SK-N-SH treated with all-trans-retinoic acid at 6 μM for 48 hours (cell line): ENCODE results near the gene MLYCD.

Experiments
- ARNTL ChIP-seq: fragments of 450-650 bp; formaldehyde crosslinking; IDR thresholded peaks from 2 replicates; pipeline ENCODE4 v1.5.0; 2020; ENCODE audit warnings: low read depth, mild to moderate bottlenecking, moderate library complexity, borderline replicate concordance
- CSRNP3 ChIP-seq: fragments of 250-450 bp; sonication (Bioruptor Pico); IDR thresholded peaks from 2 replicates; pipeline ENCODE4 v1.5.1; 2021; ENCODE audit warnings: mild to moderate bottlenecking, moderate library complexity
- TCF4 ChIP-seq: fragments of 250-450 bp; sonication (Bioruptor Pico); IDR thresholded peaks from 2 replicates; pipeline ENCODE4 v1.8.0; 2021; ENCODE audit warnings: mild to moderate bottlenecking, moderate library complexity, borderline replicate concordance
- ZFP30 ChIP-seq: fragments of 450-650 bp; formaldehyde crosslinking; IDR thresholded peaks from 2 replicates; pipeline ENCODE4 v1.5.0; 2022; ENCODE audit warnings: mild to moderate bottlenecking, moderate library complexity
- TF ChIP-seq, protein P1 (sequence below): fragments of 250-450 bp; sonication (Bioruptor Pico); IDR thresholded peaks from 2 replicates; pipeline ENCODE4 v1.5.1; 2020; ENCODE audit warnings: low read depth, mild to moderate bottlenecking, moderate library complexity

DNA sequence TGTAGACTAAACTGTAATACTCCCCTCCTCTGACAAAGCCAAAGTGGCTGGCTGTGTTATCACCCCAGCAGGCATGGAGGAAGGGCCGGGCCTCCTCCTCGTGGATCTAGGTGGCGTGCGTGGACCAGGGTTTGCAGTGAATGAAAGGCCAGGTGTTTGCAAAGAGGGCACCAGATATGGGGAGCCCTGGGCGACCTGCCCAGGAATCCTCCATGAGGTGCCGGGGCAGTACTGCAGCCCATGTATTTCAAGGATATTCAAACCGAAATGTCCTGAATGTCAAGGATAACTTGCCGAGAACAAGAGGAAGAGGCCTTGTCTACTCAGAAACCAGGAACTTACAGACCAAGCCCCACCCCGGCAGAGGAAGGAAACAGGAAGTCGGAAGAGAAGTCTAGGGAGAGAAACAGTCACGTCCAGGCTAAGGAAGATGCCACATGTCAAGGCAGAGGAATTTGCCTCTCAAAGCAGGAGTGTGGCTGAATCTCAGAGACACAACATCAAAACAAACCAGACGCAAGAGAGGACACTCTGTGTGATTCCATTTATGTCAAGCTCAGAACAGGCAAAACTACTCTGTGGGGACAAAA, 40.4 kb downstream of the MLYCD start:
- TF ChIP-seq, protein P1, sequence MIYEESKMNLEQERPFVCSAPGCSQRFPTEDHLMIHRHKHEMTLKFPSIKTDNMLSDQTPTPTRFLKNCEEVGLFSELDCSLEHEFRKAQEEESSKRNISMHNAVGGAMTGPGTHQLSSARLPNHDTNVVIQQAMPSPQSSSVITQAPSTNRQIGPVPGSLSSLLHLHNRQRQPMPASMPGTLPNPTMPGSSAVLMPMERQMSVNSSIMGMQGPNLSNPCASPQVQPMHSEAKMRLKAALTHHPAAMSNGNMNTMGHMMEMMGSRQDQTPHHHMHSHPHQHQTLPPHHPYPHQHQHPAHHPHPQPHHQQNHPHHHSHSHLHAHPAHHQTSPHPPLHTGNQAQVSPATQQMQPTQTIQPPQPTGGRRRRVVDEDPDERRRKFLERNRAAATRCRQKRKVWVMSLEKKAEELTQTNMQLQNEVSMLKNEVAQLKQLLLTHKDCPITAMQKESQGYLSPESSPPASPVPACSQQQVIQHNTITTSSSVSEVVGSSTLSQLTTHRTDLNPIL (CRISPR knock-in tag), result no peak
- TF ChIP-seq CSRNP3 (CRISPR knock-in tag), result no peak
- no peak for TF ChIP-seq TCF4 (CRISPR knock-in tag)
- TF ChIP-seq ZFP30, result no peak
- no peak for TF ChIP-seq ARNTL (CRISPR knock-in tag)
